LNCaP clone FGC (cell line): Measurements from ENCODE around the gene ATP6V0A4.

ENCODE experiments used
- DNase-seq: peaks from one replicate; pipeline ENCODE4 v3.0.0-alpha.2; 2011; ENCODE audit warnings: low read depth
- H3K4me3 ChIP-seq: 2 replicates; pipeline ENCODE4 v1.5.1; 2011; ENCODE audit warnings: mild to moderate bottlenecking, low read depth, low read length, control low read depth
- TF ChIP-seq, protein P1 (sequence below): IDR thresholded peaks from 2 replicates; pipeline ENCODE4 v1.5.1; 2012; ENCODE audit warnings: mild to moderate bottlenecking; ENCODE audit not compliant: control insufficient read depth, insufficient read depth; ENCODE audit errors: extremely low read depth

The ATP6V0A4 gene

DNA sequence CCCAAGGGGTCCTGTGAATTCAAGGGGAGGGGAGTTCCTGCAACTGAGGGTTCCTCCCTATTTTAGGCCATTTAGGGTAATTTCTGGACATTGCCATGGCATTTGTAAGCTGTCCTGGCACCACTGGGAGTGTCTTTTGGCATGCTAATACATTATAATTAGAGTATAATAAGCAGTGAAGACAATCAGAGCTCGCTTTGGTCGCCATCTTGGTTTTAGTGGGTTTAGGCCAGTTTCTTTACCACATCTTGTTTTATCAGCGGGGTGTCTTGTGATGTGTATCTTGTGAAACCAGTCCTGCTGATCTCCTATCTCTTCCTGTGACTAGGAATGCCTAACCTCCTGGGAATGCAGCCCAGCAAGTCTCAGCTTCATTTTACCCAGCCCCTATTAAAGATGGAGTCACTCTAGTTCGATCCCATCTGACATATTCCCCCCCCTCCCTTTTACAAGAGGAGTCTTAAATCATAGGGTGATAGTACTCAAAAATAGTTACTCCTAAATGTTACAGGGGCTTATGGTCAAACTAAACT lies 140.1 kb downstream of the ATP6V0A4 start:
- H3K4me3 ChIP-seq: no peak overlapping the region
- DNase-seq: no peak
- TF ChIP-seq, protein P1, sequence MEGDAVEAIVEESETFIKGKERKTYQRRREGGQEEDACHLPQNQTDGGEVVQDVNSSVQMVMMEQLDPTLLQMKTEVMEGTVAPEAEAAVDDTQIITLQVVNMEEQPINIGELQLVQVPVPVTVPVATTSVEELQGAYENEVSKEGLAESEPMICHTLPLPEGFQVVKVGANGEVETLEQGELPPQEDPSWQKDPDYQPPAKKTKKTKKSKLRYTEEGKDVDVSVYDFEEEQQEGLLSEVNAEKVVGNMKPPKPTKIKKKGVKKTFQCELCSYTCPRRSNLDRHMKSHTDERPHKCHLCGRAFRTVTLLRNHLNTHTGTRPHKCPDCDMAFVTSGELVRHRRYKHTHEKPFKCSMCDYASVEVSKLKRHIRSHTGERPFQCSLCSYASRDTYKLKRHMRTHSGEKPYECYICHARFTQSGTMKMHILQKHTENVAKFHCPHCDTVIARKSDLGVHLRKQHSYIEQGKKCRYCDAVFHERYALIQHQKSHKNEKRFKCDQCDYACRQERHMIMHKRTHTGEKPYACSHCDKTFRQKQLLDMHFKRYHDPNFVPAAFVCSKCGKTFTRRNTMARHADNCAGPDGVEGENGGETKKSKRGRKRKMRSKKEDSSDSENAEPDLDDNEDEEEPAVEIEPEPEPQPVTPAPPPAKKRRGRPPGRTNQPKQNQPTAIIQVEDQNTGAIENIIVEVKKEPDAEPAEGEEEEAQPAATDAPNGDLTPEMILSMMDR: no peak

DNA sequence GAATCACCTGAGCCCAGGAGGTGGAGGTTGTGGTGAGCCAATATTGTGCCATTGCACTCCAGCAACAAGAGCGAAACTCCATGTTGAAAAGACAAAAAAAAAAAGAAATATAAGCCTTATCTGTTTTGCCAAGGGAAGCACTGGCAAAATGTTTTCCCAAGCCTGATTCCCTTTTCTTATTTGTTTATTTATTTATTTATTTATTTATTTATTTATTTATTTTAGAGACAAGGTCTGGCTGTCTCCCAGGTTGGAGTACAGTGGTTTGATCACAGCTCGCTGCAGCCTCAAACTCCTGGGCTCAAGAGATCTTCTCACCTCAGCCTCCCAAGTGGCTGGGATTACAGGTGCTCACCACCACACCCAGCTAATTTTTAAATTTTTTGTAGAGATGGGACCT lies 141.0 kb downstream of the ATP6V0A4 start:
- no peak for DNase-seq
- H3K4me3 ChIP-seq: no peak overlapping the region
- TF ChIP-seq, protein P1: no peak
